Upper lobe of right lung (tissue), 1 donor: Measurements from ENCODE around the gene COG7. TPM values are rescaled to one million over a fixed set of nuclear protein-coding genes. Genes with fewer than 3 reads are reported as not detected.

ENCODE experiments used
- ATAC-seq: fragments of 200-7000 bp; cut with Tn5 transposase; one replicate; pipeline ENCODE4 v1.9.1; 2020; ENCODE audit warnings: mild to moderate bottlenecking, moderate library complexity
- DNase-seq: peaks from one replicate; pipeline ENCODE4 v3.0.0-alpha.2; 2020
- H3K27ac ChIP-seq: fragments of 200-600 bp; one replicate; pipeline ENCODE4 v1.8.0; 2022
- H3K27me3 ChIP-seq: fragments of 200-600 bp; one replicate; pipeline ENCODE4 v1.8.0; 2022; ENCODE audit warnings: mild to moderate bottlenecking
- H3K36me3 ChIP-seq: fragments of 200-600 bp; one replicate; pipeline ENCODE4 v1.8.0; 2022
- H3K4me1 ChIP-seq: fragments of 200-600 bp; one replicate; pipeline ENCODE4 v1.8.0; 2022
- H3K4me3 ChIP-seq: fragments of 200-600 bp; one replicate; pipeline ENCODE4 v1.8.0; 2022; ENCODE audit warnings: mild to moderate bottlenecking
- H3K9me3 ChIP-seq: fragments of 200-600 bp; one replicate; pipeline ENCODE4 v1.8.0; 2022
- CTCF ChIP-seq: fragments of 200-600 bp; IDR thresholded peaks from one replicate; pipeline ENCODE4 v1.8.0; 2022; ENCODE audit warnings: antibody characterized with exemption
- intact Hi-C: fragments of 100-400 bp; cut with DNase I; formaldehyde crosslinking; loops from one replicate; pipeline ENCODE4 v1.11.0; 2022
- total RNA-seq: library from RNA; stranded (reverse); fragmentation: NEBNext Ultra II Directional; extraction: Animal tissue kit (Norgen Biotek cat#: 25700); gene quantifications from one replicate; pipeline ENCODE4 v1.2.1, GENCODE V29; 2021
- donor health status: DM: no; HTN: yes; CAD: no; lungs with severe emphysema.

COG7 gene
- total RNA-seq, 1 donor from 2014 or later: 21.2 TPM

- peaks cover 19% of the 10 kb centered on the region for H3K4me1 ChIP-seq
- ATAC-seq (no peak), DNase-seq (no peak)
- no peak overlapping the region for H3K4me3 ChIP-seq
- H3K9me3 ChIP-seq: no peaks in the 10 kb centered on the region
- intact Hi-C loops: no loop called here
- peaks cover 36% of the 10 kb centered on the region for H3K36me3 ChIP-seq
- no peak overlapping the region for H3K27ac ChIP-seq
- H3K27me3 ChIP-seq: no peaks in the 10 kb centered on the region
- TF ChIP-seq CTCF: no peak
These were observed 33.0 kb downstream of the COG7 start for GRCh38 chr16:23420011-23420410.

- intact Hi-C loops: no loop called here
- H3K4me3 ChIP-seq: no peak overlapping the region
- no peak overlapping the region for H3K27ac ChIP-seq
- no peak for TF ChIP-seq CTCF
- no peaks in the 10 kb centered on the region for H3K4me1 ChIP-seq
- no peak for ATAC-seq
- DNase-seq: no peak
- H3K9me3 ChIP-seq: no peaks in the 10 kb centered on the region
- H3K27me3 ChIP-seq: no peaks in the 10 kb centered on the region
- H3K36me3 ChIP-seq: peaks cover 66% of the 10 kb centered on the region
These were observed 36.2 kb downstream of the COG7 start for GRCh38 chr16:23416816-23417215.

DNA sequence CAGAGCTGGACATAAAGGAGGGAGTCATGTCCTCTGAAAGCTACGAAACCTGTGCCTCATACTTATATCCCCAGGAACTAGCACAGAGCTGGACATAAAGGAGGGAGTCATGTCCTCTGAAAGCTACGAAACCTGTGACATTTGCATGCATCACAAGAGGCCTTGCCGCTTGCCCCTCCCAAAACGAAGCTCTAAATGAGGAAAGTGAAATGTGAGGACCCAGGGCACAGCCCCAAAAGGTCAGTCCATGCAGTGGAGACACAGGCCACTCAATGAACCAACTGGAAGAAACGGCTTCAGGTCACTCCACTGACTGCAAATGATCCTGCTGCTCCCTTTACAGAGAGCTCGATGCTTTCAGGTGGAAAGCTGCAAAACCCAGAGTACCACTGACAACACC lies 38.3 kb downstream of the COG7 start:
- no peak for DNase-seq
- H3K36me3 ChIP-seq: peaks cover 81% of the 10 kb centered on the region
- H3K27ac ChIP-seq: no peak overlapping the region
- TF ChIP-seq CTCF: no peak
- no peak overlapping the region for H3K4me3 ChIP-seq
- intact Hi-C loops: no loop called here
- H3K27me3 ChIP-seq: no peaks in the 10 kb centered on the region
- no peaks in the 10 kb centered on the region for H3K4me1 ChIP-seq
- H3K9me3 ChIP-seq: no peaks in the 10 kb centered on the region
- ATAC-seq: no peak

DNA sequence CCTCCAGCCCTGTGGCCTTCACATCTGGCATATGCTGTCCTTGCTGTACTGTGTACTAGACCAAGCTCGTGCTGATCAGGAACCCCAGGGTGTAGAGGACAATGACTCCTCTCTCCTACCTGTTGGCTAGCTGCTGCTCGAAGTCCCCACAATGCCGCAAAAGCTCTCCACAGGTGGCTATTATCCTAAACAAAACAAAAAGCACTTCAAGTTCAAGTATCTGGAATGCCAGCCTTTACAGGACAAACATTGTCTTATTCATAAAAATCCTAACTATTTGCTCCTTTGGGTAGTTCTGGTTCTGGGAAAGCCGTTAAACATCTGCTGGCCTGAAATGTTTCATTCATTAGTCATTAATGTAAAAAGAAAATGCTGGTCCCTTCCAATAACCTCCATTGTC lies 42.8 kb downstream of the COG7 start:
- H3K9me3 ChIP-seq: no peaks in the 10 kb centered on the region
- peaks cover 71% of the 10 kb centered on the region for H3K36me3 ChIP-seq
- TF ChIP-seq CTCF: no peak
- intact Hi-C loops: no loop called here
- DNase-seq (no peak), ATAC-seq (peak; percentile 48)
- no peaks in the 10 kb centered on the region for H3K27me3 ChIP-seq
- no peaks in the 10 kb centered on the region for H3K4me1 ChIP-seq
- no peak overlapping the region for H3K27ac ChIP-seq
- no peak overlapping the region for H3K4me3 ChIP-seq

DNA sequence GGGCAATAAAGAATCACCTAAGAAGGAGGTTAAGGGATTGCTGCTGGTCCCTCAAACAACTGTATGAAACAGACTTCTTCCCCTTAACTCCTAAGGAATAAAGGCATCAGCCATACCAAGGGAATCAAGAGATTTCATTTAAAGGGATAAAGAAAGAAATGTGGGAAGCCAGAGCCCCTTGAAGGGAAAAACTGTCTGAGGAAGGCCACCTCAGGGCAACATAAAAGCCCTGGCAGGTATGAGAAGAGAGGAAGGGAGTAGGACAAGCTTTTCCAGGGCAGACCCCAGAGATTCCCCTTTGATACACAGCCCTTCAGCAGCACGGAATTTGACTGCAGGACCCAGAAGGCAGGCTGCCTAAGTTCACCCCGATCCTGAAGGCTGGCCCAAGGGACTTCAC lies 43.5 kb downstream of the COG7 start:
- Histone ChIP-seq H3K27me3 (no peaks in the 10 kb centered on the region), H3K9me3 (no peaks in the 10 kb centered on the region), H3K27ac (no peak overlapping the region), H3K4me1 (no peaks in the 10 kb centered on the region), H3K36me3 (peaks cover 71% of the 10 kb centered on the region), H3K4me3 (no peak overlapping the region)
- no peak for TF ChIP-seq CTCF
- intact Hi-C loops: no loop called here
- no peak for ATAC-seq
- DNase-seq: no peak

DNA sequence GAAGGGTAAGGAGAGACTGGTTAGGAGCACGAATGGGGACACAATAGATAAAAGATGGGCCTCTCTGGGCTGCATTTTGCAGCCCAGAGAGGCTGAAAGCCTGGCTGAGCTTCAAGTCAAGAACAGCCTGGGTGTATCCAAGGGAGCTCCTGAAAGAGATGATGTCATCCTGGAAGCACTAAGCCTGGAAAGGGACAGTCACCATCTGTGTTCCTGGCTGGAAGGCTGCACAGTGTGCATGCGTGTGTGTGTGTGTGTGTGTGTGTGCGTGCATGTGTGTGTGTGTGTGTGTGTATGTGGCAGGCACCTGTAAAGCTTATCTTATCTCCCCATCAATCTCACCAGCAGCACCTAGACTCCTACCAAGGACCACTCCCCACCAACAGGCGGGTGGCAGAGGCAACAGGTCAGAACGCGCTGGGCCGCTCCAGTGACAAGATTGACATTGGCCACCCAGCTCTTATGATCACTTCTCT lies 44.1 kb downstream of the COG7 start:
- intact Hi-C loops: no loop called here
- Histone ChIP-seq H3K36me3 (peaks cover 73% of the 10 kb centered on the region), H3K27me3 (no peaks in the 10 kb centered on the region), H3K9me3 (no peaks in the 10 kb centered on the region), H3K27ac (no peak overlapping the region), H3K4me1 (no peaks in the 10 kb centered on the region), H3K4me3 (no peak overlapping the region)
- no peak for TF ChIP-seq CTCF
- ATAC-seq (peak; percentile 88), DNase-seq (no peak)
